ENCODE measurements around the gene C16orf87.

DNA sequence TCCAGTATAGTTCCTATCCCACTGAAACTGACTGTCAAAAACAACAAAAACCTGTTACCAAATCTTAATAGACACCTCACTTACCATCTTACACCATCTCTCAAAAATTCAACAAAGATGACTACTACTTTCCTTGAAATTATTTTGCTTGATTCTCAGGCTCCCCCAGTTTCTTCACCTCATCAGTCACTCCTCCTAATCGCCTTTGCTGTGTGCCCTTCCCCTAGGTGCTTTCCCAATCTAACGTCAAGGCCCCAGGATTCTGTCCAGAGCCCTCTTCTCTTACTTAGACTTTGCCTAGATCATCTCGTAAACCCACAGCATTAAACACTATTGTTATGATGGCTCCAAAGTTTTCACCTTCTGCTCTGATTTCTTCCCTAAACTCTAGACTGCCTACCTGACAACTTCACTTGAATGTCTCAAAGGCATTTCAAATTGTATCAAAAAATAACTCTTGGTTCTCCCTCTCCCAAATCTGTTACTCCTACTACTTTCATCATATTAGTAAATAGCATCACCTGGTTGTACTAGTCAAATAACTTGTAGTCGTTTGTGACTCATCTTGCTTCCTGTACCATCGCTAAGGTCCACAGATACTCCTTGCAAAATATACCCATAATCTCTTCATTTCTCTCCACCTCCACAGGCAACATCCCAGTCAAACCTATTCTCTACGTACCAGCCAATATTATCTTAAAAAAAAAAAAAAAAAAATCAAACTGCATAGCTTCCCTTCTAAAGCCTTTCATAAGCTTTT, 18.0 kb downstream of the C16orf87 start:
- no peak for TF ChIP-seq POLR2AphosphoS5 (IDR thresholded peaks at IDR 0.05)
- TF ChIP-seq, protein P1, sequence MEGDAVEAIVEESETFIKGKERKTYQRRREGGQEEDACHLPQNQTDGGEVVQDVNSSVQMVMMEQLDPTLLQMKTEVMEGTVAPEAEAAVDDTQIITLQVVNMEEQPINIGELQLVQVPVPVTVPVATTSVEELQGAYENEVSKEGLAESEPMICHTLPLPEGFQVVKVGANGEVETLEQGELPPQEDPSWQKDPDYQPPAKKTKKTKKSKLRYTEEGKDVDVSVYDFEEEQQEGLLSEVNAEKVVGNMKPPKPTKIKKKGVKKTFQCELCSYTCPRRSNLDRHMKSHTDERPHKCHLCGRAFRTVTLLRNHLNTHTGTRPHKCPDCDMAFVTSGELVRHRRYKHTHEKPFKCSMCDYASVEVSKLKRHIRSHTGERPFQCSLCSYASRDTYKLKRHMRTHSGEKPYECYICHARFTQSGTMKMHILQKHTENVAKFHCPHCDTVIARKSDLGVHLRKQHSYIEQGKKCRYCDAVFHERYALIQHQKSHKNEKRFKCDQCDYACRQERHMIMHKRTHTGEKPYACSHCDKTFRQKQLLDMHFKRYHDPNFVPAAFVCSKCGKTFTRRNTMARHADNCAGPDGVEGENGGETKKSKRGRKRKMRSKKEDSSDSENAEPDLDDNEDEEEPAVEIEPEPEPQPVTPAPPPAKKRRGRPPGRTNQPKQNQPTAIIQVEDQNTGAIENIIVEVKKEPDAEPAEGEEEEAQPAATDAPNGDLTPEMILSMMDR (IDR thresholded peaks at IDR 0.05): no peak
- no peak for TF ChIP-seq POLR2A (IDR thresholded peaks at IDR 0.05)
